ENCODE measurements around the gene ZNF397. TPM values are rescaled to one million over a fixed set of nuclear protein-coding genes. Genes with fewer than 3 reads are reported as not detected.
A peak's percentile ranks its signal among the peaks of the same experiment; 100 is the strongest.

The ZNF397 gene
- total RNA-seq, 1 donor from 2014 or later: 48.7 TPM

- Mint-ChIP-seq H3K4me1 (no peaks in the 10 kb centered on the region), H3K9me3 (peaks cover 3% of the 10 kb centered on the region), H3K27ac (no peak overlapping the region), H3K27me3 (no peaks in the 10 kb centered on the region), H3K36me3 (ENCODE audit: low read depth) (peaks cover 27% of the 10 kb centered on the region), H3K4me3 (no peak overlapping the region)
- ATAC-seq (ENCODE audit: low read depth): no peak
- intact Hi-C loops (cut with micrococcal nuclease): no loop called here
- DNase-seq: no peak
- TF ChIP-seq CTCF (IDR thresholded peaks at IDR 0.05): no peak
- ChIA-PET CTCF (no interaction called here), POLR2A (no interaction called here)
Measured at GRCh38 chr18:35278969-35279368, 38.1 kb downstream of the ZNF397 start.

DNA sequence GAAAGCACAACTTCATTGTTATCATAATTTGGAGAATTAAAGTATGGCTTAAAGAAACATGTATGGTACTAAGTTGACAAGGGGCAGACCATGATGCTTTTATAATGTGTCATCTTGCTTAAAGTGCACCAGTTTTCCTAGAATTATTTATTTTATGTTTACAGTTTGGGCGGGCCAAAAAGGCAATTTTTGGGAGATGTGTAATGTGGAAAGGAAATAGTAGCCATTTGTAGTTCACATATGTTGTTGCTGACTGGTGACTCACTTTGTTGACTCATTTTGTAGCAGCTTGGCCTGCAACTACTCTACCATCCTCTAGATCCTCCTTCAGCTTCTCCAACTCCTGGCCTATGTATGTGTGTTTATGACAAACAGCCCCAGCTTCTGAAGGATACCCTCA is 41.5 kb downstream of the ZNF397 start:
- H3K9me3 Mint-ChIP-seq: peaks cover 7% of the 10 kb centered on the region
- H3K4me3 Mint-ChIP-seq: no peak overlapping the region
- ChIA-PET CTCF (no interaction called here), POLR2A (interaction anchor here (0.7 kb wide), 1 partner anchor 14 kb away, joined by 3 read pairs; no protein-coding TSS in a partner anchor)
- no peak overlapping the region for H3K27ac Mint-ChIP-seq
- intact Hi-C loops (cut with micrococcal nuclease): no loop called here
- H3K27me3 Mint-ChIP-seq: no peaks in the 10 kb centered on the region
- DNase-seq (no peak), ATAC-seq (ENCODE audit: low read depth) (no peak)
- peaks cover 3% of the 10 kb centered on the region for H3K4me1 Mint-ChIP-seq
- TF ChIP-seq CTCF (IDR thresholded peaks at IDR 0.05): no peak
- H3K36me3 Mint-ChIP-seq (ENCODE audit: low read depth): peaks cover 29% of the 10 kb centered on the region

DNA sequence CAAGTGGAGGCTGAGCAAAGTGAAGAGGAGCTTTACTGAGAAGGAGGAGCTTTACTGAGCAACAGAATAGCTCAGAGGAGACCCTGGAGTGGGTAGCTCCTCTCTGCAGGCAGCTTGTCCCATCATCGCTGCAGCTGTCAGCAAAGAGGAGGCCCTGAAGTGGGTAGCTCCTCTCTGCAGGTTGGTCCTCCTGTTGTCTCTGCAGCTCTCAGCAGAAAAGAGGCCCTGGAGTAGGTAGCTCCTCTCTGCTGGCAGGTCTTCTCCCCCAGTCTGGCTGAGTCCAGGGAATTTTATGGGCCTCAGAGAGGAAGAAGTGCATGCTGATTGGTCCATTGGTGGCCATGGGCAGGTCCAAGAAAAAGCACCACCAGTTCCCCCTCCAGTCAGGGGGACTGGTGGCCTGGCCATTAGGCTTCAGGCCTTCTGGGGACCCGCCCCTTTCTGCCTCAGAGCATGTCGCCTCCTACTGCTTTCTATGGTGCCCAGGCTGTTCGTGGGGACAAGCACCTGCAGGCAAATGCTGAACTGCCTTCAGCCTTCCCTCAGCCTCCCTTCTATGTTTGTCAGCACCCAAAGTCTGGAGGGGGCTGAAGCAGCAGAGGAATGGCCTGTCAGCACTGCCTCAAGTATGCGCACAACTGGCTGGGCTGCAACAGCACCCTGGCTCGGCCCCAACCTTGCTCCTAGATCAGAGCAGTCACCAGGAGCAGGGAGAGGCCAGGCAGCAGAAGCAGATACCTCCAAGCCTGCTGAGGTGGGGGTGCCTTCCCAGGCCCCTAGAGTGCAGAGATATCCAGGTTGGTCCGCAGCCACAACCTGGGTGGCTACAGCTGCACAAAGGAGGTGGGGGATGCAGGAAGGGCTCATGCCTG is 43.3 kb downstream of the ZNF397 start:
- Mint-ChIP-seq H3K27ac (no peak overlapping the region), H3K4me3 (no peak overlapping the region), H3K4me1 (peaks cover 14% of the 10 kb centered on the region), H3K9me3 (peaks cover 4% of the 10 kb centered on the region), H3K27me3 (no peaks in the 10 kb centered on the region), H3K36me3 (ENCODE audit: low read depth) (peaks cover 26% of the 10 kb centered on the region)
- no peak for DNase-seq
- intact Hi-C loops (cut with micrococcal nuclease): no loop called here
- CTCF ChIA-PET: no interaction called here
- POLR2A ChIA-PET: no interaction called here
- ATAC-seq (ENCODE audit: low read depth): no peak
- no peak for TF ChIP-seq CTCF (IDR thresholded peaks at IDR 0.05)

GRCh38 chr18:35284841-35285240 is 44.0 kb downstream of the ZNF397 start:
- H3K4me3 Mint-ChIP-seq: no peak overlapping the region
- ATAC-seq (ENCODE audit: low read depth) (no peak), DNase-seq (no peak)
- POLR2A ChIA-PET: no interaction called here
- CTCF ChIA-PET: no interaction called here
- TF ChIP-seq CTCF (IDR thresholded peaks at IDR 0.05): no peak
- H3K36me3 Mint-ChIP-seq (ENCODE audit: low read depth): peaks cover 29% of the 10 kb centered on the region
- no peaks in the 10 kb centered on the region for H3K27me3 Mint-ChIP-seq
- no peak overlapping the region for H3K27ac Mint-ChIP-seq
- intact Hi-C loops (cut with micrococcal nuclease): no loop called here
- peaks cover 21% of the 10 kb centered on the region for H3K4me1 Mint-ChIP-seq
- H3K9me3 Mint-ChIP-seq: peaks cover 4% of the 10 kb centered on the region

GRCh38 chr18:35289293-35289692 is 48.5 kb downstream of the ZNF397 start:
- peaks cover 27% of the 10 kb centered on the region for H3K36me3 Mint-ChIP-seq (ENCODE audit: low read depth)
- peak overlapping the region; percentile 99 for H3K27ac Mint-ChIP-seq
- peaks cover 4% of the 10 kb centered on the region for H3K9me3 Mint-ChIP-seq
- ChIA-PET CTCF (interaction anchor here (1.1 to 1.9 kb wide), 3 partner anchors 58 to 282 kb away, joined by 3 to 9 read pairs (median 6); no protein-coding TSS in a partner anchor), POLR2A (interaction anchor here (0.8 to 4.0 kb wide), 12 partner anchors 8 to 683 kb away, joined by 3 to 94 read pairs (median 5); partner anchors contain the start of genes GALNT1, INO80C, MAPRE2 and RMP24)
- no peak for DNase-seq
- H3K4me1 Mint-ChIP-seq: peaks cover 51% of the 10 kb centered on the region
- intact Hi-C loops (cut with micrococcal nuclease): no loop called here
- peaks cover 2% of the 10 kb centered on the region for H3K27me3 Mint-ChIP-seq
- no peak for ATAC-seq (ENCODE audit: low read depth)
- no peak for TF ChIP-seq CTCF (IDR thresholded peaks at IDR 0.05)
- peak overlapping the region; percentile 100 for H3K4me3 Mint-ChIP-seq

All from activated B cell treated with CpG ODN at 0.5 μM for 24 hours (primary cell).